ENCODE measurements around the gene LIN7C. TPM values are rescaled to one million over a fixed set of nuclear protein-coding genes. Genes with fewer than 3 reads are reported as not detected.
"Not testable (repeated sequence)": the region's sequence is repeated elsewhere in the genome, so short reads cannot be mapped to it uniquely, and the experiment has no call there.

The LIN7C gene
- polyA plus RNA-seq, 3 donors = 7.3 to 24.0 (median 18.9) TPM

- WGBS (ENCODE audit: insufficient coverage) = no CpG with 5 or more reads among the region's 1 CpG
- no peaks in the 10 kb centered on the region for H4K20me1 ChIP-seq (ENCODE audit: insufficient read depth, low read length)
- no peaks in the 10 kb centered on the region for H3K79me2 ChIP-seq (ENCODE audit: insufficient read depth, low read length)
- no peak overlapping the region for H3K27ac ChIP-seq (ENCODE audit: low read depth in 1 of 2, low read length in 2 of 2)
- no peaks in the 10 kb centered on the region for H3K36me3 Mint-ChIP-seq
- H3K27ac Mint-ChIP-seq = no peak overlapping the region
- H3K4me1 ChIP-seq (ENCODE audit: control insufficient read depth in 1 of 2, insufficient read depth in 2 of 2, low read length in 2 of 2) = no peaks in the 10 kb centered on the region
- no peak overlapping the region for H3K4me3 ChIP-seq (replicated peaks in 1 of 3; ENCODE audit: low read depth in 2 of 3, low read length in 3 of 3)
- H3K9ac ChIP-seq (ENCODE audit: insufficient read depth, low read length, poor library complexity, severe bottlenecking) = no peak overlapping the region
- no peak for DNase-seq
- H3K27me3 ChIP-seq (ENCODE audit: control insufficient read depth in 2 of 2, insufficient read depth in 2 of 2, low read length in 2 of 2) = no peaks in the 10 kb centered on the region
- H3K4me3 Mint-ChIP-seq = no peak overlapping the region
- intact Hi-C loops (cut with micrococcal nuclease) = no loop called here
- TF ChIP-seq, protein P1, sequence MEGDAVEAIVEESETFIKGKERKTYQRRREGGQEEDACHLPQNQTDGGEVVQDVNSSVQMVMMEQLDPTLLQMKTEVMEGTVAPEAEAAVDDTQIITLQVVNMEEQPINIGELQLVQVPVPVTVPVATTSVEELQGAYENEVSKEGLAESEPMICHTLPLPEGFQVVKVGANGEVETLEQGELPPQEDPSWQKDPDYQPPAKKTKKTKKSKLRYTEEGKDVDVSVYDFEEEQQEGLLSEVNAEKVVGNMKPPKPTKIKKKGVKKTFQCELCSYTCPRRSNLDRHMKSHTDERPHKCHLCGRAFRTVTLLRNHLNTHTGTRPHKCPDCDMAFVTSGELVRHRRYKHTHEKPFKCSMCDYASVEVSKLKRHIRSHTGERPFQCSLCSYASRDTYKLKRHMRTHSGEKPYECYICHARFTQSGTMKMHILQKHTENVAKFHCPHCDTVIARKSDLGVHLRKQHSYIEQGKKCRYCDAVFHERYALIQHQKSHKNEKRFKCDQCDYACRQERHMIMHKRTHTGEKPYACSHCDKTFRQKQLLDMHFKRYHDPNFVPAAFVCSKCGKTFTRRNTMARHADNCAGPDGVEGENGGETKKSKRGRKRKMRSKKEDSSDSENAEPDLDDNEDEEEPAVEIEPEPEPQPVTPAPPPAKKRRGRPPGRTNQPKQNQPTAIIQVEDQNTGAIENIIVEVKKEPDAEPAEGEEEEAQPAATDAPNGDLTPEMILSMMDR (IDR thresholded peaks at IDR 0.05) = no peak
- H3K4me1 Mint-ChIP-seq = no peaks in the 10 kb centered on the region
- no peak overlapping the region for H2AFZ ChIP-seq (ENCODE audit: insufficient read depth, low read depth, low read length, poor library complexity, severe bottlenecking)
- no peaks in the 10 kb centered on the region for H3K27me3 Mint-ChIP-seq (ENCODE audit: low read depth in 3 of 3)
- no peak overlapping the region for H3K4me2 ChIP-seq (replicated peaks; ENCODE audit: extremely low read depth, low read length, poor library complexity, severe bottlenecking)
- H3K9me3 ChIP-seq (replicated peaks in 1 of 2; ENCODE audit: control insufficient read depth in 1 of 2, insufficient read depth in 1 of 2, low read length in 2 of 2) = no peaks in the 10 kb centered on the region
- H3K36me3 ChIP-seq (replicated peaks in 1 of 2; ENCODE audit: control insufficient read depth in 1 of 2, insufficient read depth in 2 of 2, low read length in 2 of 2) = no peaks in the 10 kb centered on the region
- H3K9me3 Mint-ChIP-seq = peaks cover 0 to 3% (median 0%) of the 10 kb centered on the region in 7 donors
Observed at GRCh38 chr11:27451244-27451965, 55.2 kb downstream of the LIN7C start.

- H3K9ac ChIP-seq (ENCODE audit: insufficient read depth, low read length, poor library complexity, severe bottlenecking); H3K27me3 ChIP-seq (ENCODE audit: control insufficient read depth in 2 of 2, insufficient read depth in 2 of 2, low read length in 2 of 2); H3K9me3 Mint-ChIP-seq; H3K4me1 ChIP-seq (ENCODE audit: control insufficient read depth in 1 of 2, insufficient read depth in 2 of 2, low read length in 2 of 2); H3K4me1 Mint-ChIP-seq; H3K27ac ChIP-seq (ENCODE audit: low read depth in 1 of 2, low read length in 2 of 2); H3K4me2 ChIP-seq (replicated peaks; ENCODE audit: extremely low read depth, low read length, poor library complexity, severe bottlenecking); H3K36me3 ChIP-seq (replicated peaks in 1 of 2; ENCODE audit: control insufficient read depth in 1 of 2, insufficient read depth in 2 of 2, low read length in 2 of 2); H4K20me1 ChIP-seq (ENCODE audit: insufficient read depth, low read length); DNase-seq; intact Hi-C loops (cut with micrococcal nuclease); H3K79me2 ChIP-seq (ENCODE audit: insufficient read depth, low read length); H3K36me3 Mint-ChIP-seq; H2AFZ ChIP-seq (ENCODE audit: insufficient read depth, low read depth, low read length, poor library complexity, severe bottlenecking); H3K27me3 Mint-ChIP-seq (ENCODE audit: low read depth in 3 of 3); H3K9me3 ChIP-seq (replicated peaks in 1 of 2; ENCODE audit: control insufficient read depth in 1 of 2, insufficient read depth in 1 of 2, low read length in 2 of 2); H3K4me3 Mint-ChIP-seq; H3K27ac Mint-ChIP-seq; H3K4me3 ChIP-seq (replicated peaks in 1 of 3; ENCODE audit: low read depth in 2 of 3, low read length in 3 of 3): not testable (repeated sequence)
- WGBS (ENCODE audit: insufficient coverage) = no CpG with 5 or more reads among the region's 5 CpGs
Observed at GRCh38 chr11:27448184-27448540, 58.4 kb downstream of the LIN7C start.
